Activated naive CD4-positive, alpha-beta T cell (primary cell): ENCODE results near the gene STK33.

Experiments
- DNase-seq, 4 experiments: peaks; one replicate each; lab custom pipeline; 2025; lab: John Stamatoyannopoulos, UW

The STK33 gene

DNA sequence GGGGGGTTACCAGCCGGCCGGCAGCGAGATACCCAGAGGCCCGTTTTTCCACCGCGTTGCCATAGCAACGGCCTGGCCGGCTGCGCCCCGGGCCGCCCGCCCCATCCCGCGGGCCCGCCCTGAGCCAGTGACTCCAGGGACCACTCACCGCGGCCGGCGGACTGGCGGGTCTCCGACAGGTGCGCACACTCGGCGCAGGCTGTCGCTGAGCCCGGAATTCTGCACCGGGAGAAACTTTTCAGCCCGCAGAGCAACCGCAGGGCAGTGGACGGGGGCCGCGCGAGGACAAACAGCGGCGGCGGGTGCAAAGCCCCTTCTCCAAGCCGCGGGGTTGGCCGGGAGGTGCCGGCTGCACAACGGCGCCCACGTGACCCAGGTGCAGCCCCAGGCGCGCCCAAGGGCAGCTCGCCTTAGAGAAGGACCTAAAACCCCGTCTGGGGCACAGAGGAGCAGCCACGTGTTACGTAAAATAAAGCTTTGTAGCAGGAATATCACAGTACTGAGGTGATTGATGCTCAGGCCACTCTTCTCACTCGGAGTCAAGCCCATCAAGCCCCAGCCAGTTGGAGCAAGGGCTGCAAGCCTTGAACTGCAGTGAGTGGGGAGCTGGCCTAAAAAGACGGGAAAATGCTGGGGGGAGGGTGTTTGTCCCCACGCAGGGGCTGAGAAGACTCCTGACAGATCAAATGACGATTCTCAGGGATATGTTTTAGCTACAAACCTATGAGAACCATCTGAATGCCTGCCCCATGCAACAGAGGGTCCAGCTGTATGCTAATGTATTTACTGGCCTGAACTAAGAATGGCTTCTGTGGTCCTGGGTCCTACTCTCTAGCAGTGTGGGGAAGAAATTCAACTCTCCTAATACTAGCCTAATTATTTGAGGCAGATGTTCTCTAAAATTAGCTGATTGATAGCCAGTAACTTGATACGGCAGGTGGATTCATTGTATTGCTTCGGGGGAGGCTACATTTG, at the start of gene STK33:
TSS of gene STK33 (minus strand) at position 294 of the 975 bp plus-strand sequence. CDS start 119,323 bp downstream, outside the sequence.
- DNase-seq = no peak

DNA sequence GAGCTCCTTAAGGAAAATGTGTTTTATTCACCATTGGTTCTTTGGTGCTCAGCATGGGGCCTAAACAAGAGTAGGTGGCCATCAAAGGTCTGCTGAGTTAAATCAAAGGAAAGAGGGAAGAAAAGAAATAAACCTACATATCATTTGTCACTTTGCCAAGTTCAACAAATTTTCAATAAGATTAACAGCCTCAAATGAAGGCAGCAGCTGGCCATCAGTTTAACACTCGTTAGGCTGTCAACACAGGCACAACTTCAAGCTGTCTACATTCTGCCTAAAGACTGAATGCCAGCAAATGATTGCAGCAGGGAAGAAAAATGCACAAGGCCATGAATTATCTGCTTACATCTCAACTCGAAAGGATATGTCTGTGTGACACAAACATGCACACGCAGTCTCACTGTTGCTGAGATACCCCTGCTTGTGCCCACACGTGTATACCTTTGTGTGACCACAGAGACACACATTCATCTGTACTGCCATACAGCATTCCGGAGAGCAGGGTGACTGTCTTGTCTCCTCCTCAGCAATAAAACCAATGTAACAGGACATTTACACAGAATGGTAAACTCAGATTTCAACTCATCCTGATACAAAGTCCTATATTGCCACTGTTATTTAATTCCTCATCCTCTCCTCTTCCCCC, 48.3 kb upstream of the STK33 start:
- no peak for DNase-seq

DNA sequence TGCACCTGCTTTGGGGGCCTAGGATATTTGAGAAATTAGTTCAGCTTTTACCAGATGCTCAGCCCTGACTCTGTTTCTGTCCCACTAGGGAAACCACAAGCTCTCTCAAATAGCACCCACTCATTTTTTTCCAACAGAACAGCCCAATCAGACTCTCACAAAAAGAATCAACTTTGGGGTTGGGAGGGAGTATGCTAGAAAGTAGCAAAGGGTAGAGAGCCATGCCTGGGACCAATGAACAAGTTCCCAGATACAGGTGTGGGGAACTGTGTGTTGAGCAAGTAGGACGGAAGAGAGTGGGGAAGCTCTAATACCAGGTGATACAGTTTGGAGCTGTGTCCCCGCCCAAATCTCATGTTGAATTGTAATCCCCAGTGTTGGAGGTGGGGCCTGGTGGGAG, 47.3 kb upstream of the STK33 start:
- no peak for DNase-seq

DNA sequence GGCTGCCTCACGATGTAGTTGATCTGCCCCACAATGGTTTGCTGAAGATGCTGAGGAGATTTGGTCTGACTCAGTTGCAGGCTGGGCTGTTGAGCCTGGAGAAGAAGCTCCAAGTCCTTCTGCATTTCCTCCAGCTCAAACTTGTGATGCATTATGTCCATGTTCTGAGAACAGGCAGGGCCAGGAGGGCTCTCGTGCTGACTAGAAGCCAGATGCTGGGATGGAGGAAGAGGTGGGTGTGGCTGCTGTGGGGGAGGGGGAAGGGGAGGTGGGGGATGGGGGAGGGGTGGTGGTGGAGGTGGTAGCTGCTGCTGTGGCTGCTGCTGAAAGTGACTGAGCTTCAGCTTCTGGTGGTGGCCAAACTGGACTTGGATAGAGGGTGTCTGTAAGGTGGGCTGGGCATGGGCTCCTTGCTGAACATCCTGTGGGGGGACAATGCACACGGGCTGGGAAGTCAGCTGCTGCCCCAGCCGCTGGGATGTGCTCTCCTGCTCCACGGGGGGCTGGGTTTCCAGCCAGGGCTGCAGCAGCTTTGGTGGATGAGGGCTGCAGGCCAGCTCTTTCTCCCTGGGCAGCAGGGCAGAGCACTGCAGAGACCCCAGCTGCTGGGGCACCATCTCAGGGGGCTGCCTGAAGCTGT, 46.4 kb upstream of the STK33 start:
- no peak for DNase-seq

DNA sequence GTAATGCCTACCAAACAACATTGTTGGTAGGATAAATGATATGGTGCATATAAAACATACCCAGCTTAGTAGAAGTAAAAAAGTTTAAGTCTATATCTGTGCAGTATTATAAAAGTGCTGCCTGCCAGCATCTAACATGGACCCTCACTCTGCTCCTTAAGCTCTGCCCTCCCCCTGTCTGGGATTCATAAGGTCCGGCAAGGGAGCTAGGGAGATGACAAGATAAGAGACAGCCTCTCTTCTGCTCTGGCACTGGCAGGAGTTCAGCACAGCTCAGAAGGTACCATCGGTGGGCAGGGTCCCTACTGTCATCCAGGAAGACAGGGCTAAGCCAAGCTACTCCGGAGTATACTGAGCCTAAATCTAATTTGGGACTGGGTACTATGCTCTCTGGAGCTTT, 45.6 kb upstream of the STK33 start:
- no peak for DNase-seq

DNA sequence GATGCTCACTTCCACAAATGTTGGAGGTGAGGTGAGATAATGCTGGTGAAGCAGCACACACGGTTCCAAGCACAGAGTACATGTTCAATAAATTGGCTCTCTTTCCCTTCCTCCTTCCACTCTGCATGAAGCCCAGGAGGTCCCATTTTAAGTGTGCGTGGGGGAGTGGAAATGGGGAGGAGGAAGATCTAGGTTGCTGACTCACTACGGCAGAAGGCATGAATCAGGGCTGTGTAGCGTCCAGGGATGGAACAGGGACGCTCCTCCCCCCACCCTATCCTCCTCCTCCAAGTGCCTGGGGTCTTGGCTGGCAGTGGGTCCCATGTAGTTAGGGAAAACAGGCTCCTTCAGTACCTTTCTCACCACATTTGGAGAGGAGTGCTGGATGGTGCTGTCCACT, 44.3 kb upstream of the STK33 start:
- no peak for DNase-seq

DNA sequence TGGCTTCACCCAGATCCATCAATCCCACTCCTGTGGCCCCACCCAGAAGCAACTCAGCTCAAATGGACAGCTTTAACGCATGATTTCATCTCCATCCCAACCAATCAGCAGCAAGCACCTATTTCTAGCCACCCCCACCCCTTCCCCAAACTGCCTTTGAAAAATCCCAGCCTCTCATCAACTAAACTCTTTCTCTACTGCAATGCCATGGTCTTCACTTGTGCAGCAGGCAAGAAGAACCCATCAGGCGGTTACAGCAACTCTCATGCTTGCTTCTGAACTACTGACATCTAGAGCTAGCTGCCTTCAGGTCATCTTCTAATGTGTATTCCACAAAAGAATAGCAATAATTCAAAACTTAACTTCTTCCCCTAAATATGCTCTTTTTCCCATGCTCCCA, 42.1 kb upstream of the STK33 start:
- no peak for DNase-seq

DNA sequence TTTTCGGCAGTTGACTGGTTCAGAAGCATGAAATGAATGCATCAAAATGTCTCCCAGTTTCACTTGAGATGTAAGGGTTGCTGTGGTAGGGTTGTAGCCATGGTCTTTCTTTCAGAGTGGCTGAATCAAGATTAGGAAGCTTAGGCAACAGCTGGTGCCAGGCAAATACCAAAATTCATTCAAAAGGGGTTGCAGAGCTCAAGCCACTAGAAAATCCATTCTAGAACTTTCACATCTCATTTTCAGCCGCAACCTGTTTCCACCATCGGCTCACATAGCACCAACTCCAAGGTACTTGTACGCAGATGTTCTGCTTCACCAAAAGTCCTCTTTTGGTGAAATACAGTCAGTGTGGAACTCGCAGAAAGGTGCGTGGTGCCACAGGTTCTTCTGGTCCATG, 40.5 kb upstream of the STK33 start:
- no peak for DNase-seq

DNA sequence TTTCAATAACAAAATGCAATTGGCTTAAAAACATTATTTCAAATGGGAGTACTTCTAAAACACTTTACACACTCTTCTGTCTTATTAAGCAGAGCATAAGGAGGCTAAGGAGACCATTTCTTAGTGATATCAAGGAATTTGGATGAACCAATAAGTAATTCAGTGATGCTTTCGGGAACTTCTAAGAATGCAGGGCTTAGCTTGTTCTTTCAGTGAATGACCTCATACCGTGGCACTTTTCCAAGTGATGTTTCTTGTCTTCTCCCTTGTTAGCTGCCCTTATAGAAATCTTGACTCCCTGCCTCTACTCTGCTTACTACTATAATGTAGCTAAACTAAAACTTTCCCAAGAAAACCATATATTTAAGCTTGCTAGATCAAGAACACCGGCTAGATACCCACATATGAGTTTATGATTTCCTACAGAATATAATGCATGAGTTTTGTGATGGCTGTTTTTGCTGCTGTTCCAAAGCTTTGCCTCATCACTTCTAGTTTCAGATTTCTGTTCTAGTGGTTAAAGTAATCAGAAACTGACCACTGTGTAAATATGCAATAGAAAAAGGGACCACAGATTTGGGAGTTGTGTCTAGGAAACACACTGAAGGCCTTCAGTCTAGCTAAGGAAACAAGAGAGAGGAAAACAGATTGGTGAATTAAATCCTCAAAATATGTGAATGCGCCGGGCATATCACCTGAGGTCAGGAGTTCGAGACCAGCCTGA, 37.5 kb upstream of the STK33 start:
- no peak for DNase-seq

DNA sequence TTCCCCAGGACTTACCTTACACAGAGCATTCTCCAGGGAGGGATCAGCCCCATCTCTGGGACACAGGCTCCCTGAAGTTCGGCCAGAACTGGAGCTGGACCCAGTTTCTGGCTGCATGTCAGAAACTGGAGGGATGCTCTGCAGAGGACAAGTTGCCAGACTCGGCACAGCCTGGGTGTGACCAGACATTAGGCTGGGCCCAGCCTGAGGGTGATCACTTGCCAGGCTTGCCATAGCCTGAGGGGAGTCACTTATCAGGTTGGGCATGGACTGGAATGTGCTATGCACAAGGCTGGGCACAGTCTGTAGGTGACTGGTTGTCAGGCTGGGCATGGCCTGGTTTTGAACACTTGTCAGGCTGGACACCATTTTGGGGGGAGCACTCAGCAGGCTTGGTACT, 30.7 kb upstream of the STK33 start:
- DNase-seq = no peak

DNA sequence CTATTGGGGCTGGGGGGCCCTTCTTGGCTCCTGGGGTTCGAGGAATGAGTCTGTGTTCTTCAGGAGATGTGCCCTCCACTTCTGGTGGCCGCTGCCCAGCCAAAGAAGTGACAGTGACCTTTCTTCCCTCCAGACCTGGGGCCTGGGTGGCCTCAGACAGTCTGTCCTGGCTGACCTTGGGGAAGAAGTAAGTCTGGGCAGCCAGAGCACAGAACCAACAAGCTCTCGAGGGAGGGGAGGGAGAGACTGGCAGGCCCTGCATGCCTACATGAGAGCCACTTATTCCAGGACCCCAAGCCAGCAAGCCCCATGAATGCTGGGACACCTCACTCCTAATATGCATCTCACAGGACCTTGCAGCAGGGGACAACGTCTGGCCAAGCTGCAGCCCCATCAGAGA, 27.1 kb upstream of the STK33 start:
- DNase-seq = no peak

DNA sequence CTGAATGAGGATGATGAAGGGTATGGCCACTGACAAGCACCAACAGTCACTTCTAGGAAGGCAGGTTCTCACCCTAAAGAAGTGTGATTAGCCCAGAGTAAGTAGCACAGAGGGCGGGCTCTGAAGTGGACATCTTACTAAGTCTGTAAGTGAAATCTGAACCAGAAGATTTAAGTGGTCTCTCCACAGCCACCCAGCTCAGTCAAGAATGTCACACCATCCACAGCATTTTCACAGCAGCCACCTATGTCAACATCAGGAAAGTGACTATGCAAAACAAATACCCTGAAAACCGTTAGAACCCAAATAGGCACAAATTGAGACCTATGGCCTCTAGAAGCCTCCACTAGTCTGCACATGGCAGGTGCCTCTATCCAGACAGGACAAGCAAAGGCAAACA, 23.0 kb upstream of the STK33 start:
- DNase-seq = no peak

DNA sequence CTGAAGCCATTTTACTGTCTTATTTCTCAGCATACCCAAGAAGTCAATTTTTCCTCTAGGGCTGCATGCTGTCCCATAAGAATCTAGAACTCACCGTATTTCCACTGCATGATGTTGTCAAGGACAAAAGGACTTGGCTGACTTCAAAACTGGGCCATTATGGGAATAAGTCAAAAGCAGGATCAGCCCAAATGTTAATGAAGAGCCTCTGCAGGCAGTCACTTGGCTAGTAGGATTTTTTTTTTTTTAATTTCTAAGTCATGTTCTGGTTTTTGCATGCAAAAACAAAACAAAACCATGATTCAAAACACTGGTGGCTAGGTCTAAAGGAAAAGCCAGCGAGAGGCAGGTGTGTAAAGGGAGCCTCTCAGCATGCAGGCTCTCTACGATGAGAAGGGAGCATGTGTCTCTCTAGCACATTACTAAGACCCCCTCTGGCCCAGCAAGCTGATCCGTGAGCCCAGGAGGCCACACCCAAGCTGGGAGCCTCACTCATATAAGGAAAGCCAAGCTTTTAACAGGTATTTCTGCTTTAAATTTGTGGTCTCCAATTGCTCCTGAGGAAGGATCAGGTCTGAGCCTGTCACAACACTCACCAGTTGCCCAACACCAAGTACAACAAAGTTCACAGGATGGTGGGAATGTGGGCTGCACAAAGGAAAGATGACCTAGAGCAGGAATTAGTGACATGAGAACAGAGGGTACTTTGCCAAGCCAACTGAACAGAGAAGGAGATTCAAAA, 21.4 kb upstream of the STK33 start:
- DNase-seq = no peak

DNA sequence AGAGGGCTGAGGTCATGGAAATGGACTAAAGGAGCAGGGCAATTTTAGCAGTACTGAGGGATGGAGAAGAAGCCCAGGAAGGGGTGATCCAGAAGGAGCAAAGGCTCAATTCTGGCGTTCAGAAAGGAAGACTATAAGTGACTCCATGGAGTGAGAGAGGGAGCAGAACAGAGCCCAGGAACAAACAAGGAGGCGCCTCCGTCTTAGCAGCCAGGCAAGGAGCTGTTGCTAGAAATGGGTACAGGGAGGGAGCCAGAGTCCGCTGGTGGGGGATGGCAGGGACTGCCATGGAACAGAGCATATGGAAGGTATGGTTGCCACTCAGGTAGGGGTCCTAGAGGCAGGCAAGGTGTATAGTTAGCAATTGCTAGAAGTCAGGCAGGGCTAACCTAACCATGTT, 20.5 kb upstream of the STK33 start:
- DNase-seq = no peak

DNA sequence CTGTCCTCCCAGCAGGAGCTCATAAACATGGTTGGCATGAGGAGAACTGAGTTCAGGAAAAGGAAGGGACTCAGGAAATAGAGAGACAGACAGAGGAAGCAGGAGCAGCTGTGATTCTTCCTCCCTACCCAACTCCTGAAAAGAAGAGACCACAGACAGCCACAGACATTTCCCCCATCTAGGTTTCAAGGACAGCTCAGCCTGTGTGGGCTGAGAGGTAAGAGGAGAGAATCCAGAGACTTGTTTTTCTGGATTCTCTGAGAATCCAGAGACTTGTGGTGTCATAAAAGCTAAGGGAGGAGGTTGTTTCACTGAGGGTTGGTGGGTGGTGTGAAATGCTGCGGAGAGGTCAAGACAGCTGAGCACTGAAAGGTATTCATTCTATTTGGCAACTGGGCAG, 19.0 kb upstream of the STK33 start:
- DNase-seq = no peak

DNA sequence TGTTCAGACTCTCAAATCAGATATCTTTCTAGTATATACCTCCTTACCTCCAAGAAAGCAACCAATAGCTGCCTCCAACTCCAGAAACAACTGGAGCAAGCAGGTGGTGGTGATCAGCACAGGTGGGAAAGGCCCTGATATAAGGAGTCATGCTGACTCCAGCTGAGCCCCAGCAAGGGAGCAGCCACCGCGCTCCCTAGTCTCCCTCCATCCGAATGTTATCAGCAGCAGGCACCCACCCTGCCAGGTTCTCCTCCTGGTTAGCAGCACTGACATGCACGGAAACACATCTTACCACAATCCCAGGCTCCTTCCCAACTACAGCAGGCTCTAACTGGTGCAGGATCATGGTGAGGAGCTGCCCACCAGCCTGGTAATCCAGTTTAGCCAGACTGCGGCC, 18.5 kb upstream of the STK33 start:
- DNase-seq = no peak

DNA sequence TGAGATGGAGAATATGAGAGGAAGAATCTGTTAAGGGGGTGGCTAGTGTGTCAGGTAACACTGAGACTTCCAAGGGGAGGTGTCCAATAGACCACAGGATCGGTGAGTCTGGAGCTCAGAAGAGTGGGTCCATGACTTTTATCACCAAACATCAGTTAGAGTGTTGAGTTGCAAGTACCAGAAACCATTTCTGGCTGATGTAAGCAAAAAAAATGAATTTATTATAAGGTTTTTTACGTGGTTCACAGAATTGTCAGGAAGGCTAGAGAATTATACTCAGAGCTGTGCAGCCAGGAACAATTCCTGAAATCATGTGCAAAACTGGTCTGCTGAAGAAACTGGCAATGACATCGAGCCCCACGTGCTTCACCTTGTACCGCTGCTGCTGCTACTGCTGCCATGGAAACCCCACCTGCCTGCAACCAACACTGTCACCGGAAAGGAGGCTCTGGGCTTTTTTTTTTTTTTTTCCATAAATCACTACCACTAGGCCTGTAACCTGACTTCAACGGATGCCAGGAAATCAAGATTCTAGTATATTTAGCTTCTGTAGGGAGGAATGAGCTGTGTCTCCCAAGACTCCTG, 16.6 kb upstream of the STK33 start:
- no peak for DNase-seq

DNA sequence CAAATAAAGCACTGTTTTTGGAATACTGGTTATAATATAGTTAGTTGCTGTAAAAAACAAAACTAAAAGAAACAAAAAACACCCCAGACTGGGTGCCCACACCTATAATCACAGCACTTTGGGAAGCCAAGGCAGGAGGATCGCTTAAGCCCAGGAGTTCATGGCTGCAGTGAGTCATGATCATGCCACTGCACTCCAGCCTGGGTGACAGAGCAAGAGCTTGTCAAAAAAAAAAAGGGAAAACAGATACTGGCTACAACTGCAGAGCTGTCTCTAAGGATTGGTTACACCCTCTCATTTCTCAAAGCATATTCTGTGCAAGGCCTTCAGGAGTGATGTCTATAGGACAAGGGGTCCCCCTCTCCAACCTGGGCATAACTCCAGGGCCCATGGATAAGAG, 14.6 kb upstream of the STK33 start:
- DNase-seq = no peak

DNA sequence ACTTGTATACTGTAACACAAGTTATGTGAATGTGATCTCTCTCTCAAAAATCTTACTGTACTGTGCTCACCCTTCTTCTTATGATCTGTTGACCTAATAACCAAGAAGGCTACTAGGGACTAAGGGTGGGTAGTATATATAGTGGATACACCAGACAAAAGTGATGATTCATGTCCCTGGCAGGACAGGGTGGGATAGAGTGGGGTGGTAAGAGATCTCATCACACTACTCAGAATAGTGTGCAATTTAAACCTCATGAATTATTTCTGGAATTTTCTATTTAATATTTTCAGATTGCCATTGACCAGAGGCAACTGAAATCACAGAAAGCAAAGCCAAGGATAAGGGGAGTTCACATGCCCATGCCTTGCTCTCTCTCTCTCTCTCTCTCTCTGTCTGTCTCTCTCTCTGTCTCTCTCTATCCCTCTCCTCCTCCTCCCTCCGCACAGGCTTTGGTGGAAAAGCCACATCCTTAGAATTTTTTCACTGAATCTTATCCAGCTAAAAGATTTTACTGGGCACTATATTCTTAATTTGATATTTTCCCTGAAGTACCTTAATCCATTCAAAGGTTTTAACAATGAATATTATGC, 12.0 kb upstream of the STK33 start:
- DNase-seq = no peak

DNA sequence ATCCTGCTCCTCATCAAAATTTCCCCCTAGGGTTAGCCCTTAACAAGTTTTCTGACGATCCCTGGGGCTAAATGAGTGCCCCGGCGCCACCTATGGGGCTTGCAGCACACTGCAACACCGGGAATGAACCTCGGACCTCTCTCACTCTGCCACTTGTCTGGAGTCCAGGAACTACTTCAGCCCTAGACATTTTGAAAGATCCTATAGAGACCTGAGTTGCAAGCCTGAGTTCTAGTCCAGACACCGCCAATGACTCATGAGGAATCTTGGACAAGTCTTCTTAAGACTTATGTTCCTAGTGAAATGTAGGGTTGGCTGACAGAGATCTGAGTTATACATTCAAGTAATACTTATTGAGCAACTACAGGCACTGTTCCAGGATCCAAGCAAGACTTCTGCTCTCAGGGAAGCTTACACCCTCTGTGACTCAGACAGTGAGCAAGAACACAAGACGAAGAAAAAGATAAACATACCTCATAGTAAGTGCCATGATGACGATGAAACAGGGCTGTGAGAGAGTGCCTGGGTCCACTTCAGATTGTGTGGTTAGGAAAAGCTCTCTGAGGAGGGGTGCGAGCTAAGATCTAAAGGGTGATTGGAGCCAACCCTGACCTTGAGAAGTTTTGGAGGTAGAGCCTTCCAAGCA, 10.2 kb upstream of the STK33 start:
- peak in 1 of 4 experiments; percentile 2 for DNase-seq
